ENCODE results near the gene RNU4-1. TPM values are rescaled to one million over a fixed set of nuclear protein-coding genes. Genes with fewer than 3 reads are reported as not detected.

Gene RNU4-1
- total RNA-seq = 1,000 to 10,000 TPM in 4 of 7 donors, under 1 TPM in 2, not detected in 1; under 0.01 to 7,358 (median 2,736) TPM
- polyA plus RNA-seq = not detected
- long read RNA-seq, donor 1 = 0 reads
- long read RNA-seq, donor 2 = 0 reads

DNA sequence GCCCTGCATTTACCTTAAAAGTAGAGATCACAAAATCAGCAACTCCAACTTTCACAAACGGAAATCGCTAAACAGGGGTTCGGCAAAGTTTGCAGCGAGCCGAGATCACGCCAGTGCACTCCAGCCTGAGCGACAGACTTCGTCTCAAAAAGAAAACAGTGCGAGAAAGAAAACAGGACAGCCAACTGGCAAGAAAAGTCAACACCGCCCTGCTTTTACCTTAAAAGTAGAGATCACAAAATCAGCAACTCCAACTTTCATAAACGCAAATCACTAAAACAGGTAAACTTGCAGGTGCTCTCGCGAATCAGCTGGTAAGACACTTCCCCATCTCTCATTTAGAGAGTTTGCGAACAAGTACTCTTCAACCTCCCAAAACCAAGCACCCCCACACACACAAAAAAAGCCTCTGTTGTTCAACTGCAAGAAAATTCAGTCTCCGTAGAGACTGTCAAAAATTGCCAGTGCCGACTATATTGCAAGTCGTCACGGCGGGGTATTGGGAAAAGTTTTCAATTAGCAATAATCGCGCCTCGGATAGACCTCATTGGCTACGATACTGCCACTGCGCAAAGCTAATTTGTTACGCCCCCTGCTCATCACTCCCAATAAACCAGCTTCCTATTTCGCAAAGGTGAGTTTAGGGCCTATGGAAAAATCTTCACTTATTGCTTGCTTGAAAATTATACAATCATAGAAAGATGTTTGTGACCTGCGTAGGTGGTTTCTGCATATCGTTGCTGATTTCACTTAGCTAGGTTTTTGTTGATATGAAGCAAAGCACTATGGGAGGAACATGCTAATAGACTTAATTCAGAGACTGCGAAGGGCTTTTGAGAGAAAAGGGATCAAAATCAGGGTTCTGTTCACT, at the start of gene RNU4-1:
Gene RNU4-1, minus strand, starts transcription at position 577 of the 871 bp plus-strand sequence.
- intact Hi-C loops (cut with DNase I; ENCODE audit: low total_unique reads) = no loop called here
- H3K4me1 ChIP-seq = peaks cover 0 to 38% (median 18%) of the 10 kb centered on the region in 6 donors
- H3K27ac ChIP-seq = peak within 1 kb of the TSS; percentile 90 to 100 (median 97)
- peak; percentile 5 to 88 (median 66) for TF ChIP-seq POLR2A (IDR thresholded peaks at IDR 0.05)
- TF ChIP-seq, protein P1, sequence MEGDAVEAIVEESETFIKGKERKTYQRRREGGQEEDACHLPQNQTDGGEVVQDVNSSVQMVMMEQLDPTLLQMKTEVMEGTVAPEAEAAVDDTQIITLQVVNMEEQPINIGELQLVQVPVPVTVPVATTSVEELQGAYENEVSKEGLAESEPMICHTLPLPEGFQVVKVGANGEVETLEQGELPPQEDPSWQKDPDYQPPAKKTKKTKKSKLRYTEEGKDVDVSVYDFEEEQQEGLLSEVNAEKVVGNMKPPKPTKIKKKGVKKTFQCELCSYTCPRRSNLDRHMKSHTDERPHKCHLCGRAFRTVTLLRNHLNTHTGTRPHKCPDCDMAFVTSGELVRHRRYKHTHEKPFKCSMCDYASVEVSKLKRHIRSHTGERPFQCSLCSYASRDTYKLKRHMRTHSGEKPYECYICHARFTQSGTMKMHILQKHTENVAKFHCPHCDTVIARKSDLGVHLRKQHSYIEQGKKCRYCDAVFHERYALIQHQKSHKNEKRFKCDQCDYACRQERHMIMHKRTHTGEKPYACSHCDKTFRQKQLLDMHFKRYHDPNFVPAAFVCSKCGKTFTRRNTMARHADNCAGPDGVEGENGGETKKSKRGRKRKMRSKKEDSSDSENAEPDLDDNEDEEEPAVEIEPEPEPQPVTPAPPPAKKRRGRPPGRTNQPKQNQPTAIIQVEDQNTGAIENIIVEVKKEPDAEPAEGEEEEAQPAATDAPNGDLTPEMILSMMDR (IDR thresholded peaks at IDR 0.05 in 8 of 11, conservative IDR thresholded peaks at IDR 0.05 in 3 of 11) = no peak
- TF ChIP-seq POLR2AphosphoS5 (IDR thresholded peaks at IDR 0.05) = peak in 1 of 3 donors; percentile 99
- 0 to 1% (median 0%) methylated on average over 29 of the region's 29 CpGs for WGBS, 5 donors
- no peaks in the 10 kb centered on the region for H3K9me3 ChIP-seq
- H3K4me3 ChIP-seq = peak within 1 kb of the TSS; percentile 32 to 79 (median 54)
- H3K36me3 ChIP-seq = no peaks in the 10 kb centered on the region
- H3K27me3 ChIP-seq (replicated peaks in 1 of 7) = no peaks in the 10 kb centered on the region
- DNase-seq = peak; percentile 77

DNA sequence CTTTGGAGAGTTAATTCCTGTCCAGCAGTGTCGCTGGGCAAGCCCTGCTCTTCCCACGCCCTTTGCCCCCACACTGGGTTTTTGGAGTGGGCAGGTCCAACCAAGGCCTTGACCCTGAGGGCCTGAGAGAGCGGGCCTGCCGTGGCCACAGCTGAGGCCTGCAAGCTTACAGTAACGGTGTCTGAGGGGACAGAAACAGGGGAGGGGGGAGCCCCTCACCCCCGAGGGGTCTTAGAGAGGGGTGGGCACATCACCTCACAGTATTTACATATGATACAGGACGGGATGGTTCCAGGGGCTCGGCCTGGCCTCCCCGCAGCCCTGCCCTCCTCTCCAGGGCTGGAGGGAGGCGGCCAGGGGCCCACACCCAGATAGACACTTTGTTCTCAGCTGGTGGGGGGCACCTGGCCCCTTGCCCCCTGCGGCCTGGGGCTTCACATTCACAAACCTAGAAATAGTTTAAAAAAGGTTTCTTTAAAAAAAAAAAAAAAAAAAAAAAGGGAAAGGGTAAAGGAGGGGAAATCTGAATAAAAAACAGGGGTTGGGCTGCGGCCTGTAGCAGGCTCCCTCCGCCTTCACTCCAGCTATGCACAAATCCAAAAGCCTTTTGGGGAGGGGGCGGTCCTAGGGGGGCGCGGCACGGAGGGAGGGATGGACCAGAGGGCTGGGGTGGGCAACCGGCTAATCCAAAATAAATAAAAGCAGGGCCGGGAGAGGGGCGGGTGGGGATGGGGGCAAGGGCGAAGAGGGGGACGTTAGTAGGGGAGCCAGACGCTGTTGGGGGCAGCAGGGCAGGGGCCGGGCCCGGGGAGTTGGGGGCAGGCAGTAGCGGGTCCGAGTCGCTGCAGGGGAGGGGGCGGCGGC, 49.4 kb upstream of the RNU4-1 start:
- no peak for DNase-seq
- H3K4me1 ChIP-seq = no peaks in the 10 kb centered on the region
- H3K36me3 ChIP-seq = no peaks in the 10 kb centered on the region
- H3K4me3 ChIP-seq = no peak overlapping the region
- intact Hi-C loops (cut with DNase I; ENCODE audit: low total_unique reads) = no loop called here
- H3K27me3 ChIP-seq (replicated peaks in 1 of 7) = peaks cover 0 to 35% (median 0%) of the 10 kb centered on the region in 7 donors
- WGBS, 5 donors = 70 to 83% (median 72%) methylated on average over 27 to 30 of the region's 30 CpGs
- peaks cover 0 to 13% (median 11%) of the 10 kb centered on the region in 8 donors for H3K9me3 ChIP-seq
- TF ChIP-seq POLR2A (IDR thresholded peaks at IDR 0.05) (no peak), POLR2AphosphoS5 (IDR thresholded peaks at IDR 0.05) (no peak)
- TF ChIP-seq, protein P1 (IDR thresholded peaks at IDR 0.05 in 8 of 11, conservative IDR thresholded peaks at IDR 0.05 in 3 of 11) = no peak
- H3K27ac ChIP-seq = no peak overlapping the region

DNA sequence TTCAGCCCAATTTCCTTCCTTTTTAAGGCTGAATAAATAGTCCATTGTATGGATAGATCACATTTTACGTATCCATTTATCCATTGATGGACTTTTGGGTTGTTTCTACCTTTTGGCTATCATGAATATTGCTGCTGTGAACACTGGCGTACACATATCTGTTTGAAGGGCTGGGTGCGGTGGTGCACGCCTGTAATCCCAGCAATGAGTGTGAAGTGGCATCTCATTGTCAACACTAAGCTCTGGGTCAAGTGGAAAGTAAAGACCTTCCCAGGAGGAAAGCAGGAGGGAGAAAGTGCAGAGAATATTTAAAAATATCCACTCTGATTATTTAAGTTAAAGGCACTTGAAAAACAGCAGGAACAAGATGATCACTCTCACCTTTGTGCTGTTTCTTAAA, 46.2 kb upstream of the RNU4-1 start:
- TF ChIP-seq, protein P1 (IDR thresholded peaks at IDR 0.05 in 8 of 11, conservative IDR thresholded peaks at IDR 0.05 in 3 of 11) = no peak
- TF ChIP-seq POLR2A (IDR thresholded peaks at IDR 0.05) = no peak
- TF ChIP-seq POLR2AphosphoS5 (IDR thresholded peaks at IDR 0.05) = no peak
- peaks cover 0 to 30% (median 25%) of the 10 kb centered on the region in 8 donors for H3K9me3 ChIP-seq
- H3K27ac ChIP-seq = no peak overlapping the region
- no peak overlapping the region for H3K4me3 ChIP-seq
- DNase-seq = no peak
- 80 to 94% (median 93%) methylated on average over 4 of the region's 4 CpGs for WGBS, 5 donors
- no peaks in the 10 kb centered on the region for H3K4me1 ChIP-seq
- intact Hi-C loops (cut with DNase I; ENCODE audit: low total_unique reads) = no loop called here
- H3K36me3 ChIP-seq = no peaks in the 10 kb centered on the region
- H3K27me3 ChIP-seq (replicated peaks in 1 of 7) = peaks cover 0 to 24% (median 0%) of the 10 kb centered on the region in 7 donors
